GM12872 (cell line): ENCODE measurements around the gene ELL.

Source experiments
- TF ChIP-seq, protein P1 (sequence below): IDR thresholded peaks from 3 replicates; pipeline ENCODE4 v1.5.1; 2011; ENCODE audit warnings: low read depth, mild to moderate bottlenecking, low read length, moderate library complexity; ENCODE audit not compliant: insufficient read depth

ELL gene

DNA sequence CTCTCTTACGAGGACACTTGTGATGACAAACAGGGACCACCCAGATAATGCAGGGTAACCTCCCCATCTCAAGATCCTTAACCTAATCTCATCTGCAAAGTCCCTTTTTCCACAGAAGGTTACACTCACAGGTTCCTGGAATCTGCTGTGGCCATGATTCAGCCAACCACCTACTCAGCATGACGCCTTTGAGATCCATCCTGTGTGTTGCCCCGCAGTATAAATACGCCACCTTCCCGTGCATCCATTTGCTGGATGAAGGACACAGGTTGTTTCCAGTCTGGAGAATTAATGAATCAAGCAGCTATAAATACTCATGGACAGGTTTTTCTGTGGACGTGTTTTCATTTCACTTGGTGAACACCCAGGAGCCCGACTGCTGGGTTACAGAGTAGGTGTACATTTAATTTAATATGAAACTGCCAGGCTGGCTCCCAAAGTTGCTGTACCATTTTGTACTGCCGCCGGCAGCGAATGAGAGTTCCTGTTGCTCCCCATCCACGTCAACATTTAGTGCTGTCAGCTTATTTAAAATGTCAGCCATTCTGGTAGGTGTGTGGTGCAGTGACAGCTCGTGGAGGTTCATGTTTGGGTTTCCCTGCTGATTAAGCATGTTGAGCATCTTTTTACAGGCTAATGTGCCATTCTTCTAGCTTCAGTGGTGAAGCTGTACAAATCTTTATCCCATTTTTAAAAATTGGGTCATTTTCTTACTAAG lies 40.2 kb downstream of the ELL start:
- TF ChIP-seq, protein P1, sequence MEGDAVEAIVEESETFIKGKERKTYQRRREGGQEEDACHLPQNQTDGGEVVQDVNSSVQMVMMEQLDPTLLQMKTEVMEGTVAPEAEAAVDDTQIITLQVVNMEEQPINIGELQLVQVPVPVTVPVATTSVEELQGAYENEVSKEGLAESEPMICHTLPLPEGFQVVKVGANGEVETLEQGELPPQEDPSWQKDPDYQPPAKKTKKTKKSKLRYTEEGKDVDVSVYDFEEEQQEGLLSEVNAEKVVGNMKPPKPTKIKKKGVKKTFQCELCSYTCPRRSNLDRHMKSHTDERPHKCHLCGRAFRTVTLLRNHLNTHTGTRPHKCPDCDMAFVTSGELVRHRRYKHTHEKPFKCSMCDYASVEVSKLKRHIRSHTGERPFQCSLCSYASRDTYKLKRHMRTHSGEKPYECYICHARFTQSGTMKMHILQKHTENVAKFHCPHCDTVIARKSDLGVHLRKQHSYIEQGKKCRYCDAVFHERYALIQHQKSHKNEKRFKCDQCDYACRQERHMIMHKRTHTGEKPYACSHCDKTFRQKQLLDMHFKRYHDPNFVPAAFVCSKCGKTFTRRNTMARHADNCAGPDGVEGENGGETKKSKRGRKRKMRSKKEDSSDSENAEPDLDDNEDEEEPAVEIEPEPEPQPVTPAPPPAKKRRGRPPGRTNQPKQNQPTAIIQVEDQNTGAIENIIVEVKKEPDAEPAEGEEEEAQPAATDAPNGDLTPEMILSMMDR = no peak

DNA sequence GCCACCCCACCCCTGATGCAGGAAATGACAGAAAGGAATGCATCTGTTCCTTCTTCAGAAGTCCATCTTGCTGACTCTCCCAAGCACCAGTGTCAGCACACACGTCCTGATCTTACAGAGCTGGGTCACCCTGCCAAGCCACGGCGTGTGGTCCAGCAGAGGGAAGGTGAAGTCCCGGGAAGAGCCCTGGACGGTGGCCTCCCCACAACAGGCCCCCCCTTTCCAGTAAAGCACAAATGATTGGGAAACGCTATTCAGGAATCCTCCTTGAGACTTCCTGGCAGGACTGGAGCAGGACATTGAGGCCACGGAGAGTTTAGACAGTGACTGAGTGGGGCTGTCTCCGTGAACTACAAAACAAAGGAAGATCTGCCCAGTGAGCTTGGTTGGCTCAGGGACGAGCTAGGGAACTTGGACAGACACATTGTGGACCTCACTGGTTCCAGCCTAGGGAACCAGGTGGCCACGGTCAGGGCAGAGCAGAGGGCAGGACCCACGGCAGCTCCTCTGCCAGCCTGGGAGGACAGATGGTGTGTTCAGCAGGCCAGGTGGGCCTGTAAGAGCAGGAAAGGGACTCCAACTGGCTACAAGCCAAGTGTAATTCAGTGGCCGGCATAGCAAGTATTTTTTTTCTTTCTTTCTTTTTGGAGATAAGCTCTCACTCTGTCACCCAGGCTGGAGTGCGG lies 41.7 kb downstream of the ELL start:
- TF ChIP-seq, protein P1 = no peak

DNA sequence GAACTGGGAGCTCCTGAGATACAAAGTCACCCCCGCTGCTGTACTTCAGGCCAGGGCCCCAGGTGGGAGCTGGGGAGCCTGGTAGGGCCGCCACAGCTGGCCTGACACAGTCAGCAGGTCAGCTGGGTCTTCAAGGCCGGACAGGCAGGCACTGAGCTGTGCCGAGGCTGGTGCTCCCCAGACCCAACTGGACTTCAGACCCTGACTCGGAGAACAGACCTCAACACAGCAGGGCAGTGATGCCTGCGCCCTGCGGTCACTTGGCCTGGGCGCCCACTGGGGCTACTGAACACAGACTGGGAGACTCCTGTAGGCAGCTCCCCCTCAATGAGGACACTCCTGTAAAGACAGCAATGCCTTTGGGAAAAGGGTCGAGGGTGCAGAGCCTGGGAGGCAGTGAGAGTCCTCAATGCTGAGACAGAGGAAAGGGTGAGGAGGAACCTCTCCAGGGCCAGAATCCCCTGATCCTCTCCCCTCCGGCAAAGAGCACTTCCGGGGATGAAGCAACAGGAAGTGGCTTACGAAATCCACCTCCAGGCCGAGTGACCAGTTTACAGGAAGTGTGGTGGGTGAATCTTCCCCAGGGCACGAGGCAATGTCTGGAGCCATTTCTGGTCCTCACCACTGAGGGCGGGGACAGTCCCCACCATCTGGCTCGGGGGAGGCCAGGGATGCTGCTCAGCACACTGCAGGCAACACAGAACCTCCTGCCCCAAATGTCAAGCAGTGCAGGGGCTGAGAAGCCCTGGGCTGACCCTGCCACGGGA lies 43.1 kb downstream of the ELL start:
- TF ChIP-seq, protein P1 = no peak

DNA sequence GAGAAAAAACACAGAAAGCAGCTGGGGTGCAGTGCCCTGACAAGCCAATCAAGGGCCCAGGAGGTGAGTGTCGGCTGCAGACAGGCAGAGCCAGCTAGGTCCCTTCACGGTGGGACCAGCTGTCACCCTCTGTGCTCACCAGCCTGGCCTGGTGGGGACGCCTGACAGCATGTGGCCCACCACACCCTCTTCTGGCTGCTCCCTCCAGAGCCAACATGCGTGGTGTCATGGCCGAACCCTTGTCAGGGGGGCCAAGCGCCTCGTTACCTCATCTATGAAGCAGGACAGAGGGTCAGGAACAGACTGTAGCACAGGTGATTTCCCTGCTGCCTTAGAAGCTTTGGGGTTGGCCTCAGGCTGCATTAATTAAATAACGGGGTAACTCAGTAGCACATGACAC lies 43.9 kb downstream of the ELL start:
- TF ChIP-seq, protein P1 = no peak

DNA sequence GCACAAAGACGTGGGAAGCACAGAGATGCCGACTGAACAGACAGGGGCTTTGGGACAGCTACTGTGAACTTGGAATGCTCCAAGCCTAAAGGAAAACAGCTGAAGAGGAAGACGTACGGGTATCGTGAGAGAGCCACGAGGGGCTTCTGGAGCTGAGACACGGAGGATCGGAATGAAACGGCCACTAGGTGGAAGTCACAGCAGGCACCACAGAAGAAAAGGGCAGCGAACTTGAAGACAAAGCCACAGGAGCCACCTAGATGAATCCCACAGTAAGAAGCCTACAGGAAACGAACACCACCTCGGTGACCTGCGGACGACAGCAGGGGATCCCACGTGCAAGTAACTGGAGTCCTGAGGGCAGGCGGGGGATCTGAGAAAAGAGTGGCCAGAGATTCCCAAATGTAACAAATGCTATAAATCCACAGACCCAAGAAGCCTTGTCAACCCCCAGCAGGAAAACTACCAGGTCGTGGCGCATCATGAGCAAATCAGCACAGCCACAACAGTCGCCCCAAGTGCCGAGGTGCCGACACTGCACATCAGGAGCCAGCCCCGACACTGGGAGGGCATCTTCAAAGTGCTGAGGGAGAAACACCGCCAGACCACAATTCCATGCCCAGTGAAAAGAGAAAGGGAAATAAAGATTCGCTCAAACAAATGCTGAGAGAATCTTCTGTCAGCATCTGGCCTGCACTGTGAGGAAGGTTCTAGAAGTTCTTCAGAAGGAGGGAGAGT lies 44.7 kb downstream of the ELL start:
- TF ChIP-seq, protein P1 = no peak

DNA sequence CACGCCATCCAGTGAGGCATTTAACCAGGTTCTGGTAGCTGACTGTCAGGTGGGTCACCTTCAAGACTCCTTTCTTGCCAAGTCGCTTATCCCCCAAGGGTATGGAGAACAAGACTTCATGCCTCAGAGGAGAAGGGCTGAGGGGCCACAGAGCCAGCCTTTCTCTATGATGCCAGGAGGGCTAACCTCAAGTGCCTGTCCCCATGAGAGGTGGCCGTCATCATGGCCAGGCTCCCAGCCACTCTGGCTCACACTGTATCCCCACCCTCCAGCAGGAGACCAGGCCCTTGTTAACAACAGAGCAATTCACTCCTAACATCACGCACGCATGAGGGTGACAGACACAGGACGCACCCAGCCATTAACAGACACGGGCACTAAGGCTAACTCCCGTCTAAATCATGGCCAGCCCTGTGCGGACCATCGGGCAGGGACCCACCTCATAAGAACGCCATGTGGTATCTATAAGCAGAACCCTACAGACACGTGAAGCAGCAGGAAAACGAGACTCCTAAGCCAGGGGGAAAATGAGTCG lies 45.3 kb downstream of the ELL start:
- TF ChIP-seq, protein P1 = no peak

DNA sequence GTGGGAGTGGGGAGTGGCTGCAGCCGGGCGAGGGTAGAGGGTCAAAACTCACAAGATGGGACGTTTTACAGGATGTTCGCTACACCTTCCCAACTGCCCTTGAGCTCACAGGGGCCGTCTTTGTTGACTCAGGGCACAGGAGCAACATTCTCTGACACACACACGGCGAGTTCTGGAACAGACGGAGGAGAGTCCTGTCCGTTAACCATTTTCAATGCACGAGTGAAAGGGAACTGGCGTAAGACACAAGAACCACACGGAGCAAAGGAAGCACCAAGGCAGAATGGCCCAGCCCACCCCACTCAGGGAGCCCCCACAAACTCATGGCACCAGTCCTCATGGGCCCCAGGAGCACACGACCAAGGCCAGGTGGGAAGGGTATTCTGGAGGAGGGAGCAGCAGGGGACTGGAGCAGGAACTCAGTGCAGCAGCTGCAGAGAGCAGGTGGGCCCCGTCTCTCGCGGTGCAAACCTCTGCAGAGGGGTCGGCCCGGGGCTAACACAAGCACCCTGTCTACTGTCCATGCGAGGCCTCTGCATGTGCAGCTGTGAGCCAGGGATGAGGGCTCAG lies 46.0 kb downstream of the ELL start:
- TF ChIP-seq, protein P1 = no peak
